HT-29 (cell line): ENCODE data around the gene ROS1. TPM values are rescaled to one million over a fixed set of nuclear protein-coding genes. Genes with fewer than 3 reads are reported as not detected.
A peak's percentile ranks its signal among the peaks of the same experiment; 100 is the strongest.
"Not testable (repeated sequence)": the region's sequence is repeated elsewhere in the genome, so short reads cannot be mapped to it uniquely, and the experiment has no call there.

ENCODE experiments used
- DNase-seq: peaks from one replicate; pipeline ENCODE4 v3.0.0-alpha.2; 2015; ENCODE audit warnings: low spot score
- total RNA-seq: library from RNA; depleted of rRNA; stranded (reverse); fragments of >200 nt; shearing (Covaris generic); gene quantifications from 2 replicates; pipeline ENCODE4 v1.2.3, GENCODE V29; 2014; rRNA removed

Gene ROS1
- not detected in 2 replicates for total RNA-seq

DNA sequence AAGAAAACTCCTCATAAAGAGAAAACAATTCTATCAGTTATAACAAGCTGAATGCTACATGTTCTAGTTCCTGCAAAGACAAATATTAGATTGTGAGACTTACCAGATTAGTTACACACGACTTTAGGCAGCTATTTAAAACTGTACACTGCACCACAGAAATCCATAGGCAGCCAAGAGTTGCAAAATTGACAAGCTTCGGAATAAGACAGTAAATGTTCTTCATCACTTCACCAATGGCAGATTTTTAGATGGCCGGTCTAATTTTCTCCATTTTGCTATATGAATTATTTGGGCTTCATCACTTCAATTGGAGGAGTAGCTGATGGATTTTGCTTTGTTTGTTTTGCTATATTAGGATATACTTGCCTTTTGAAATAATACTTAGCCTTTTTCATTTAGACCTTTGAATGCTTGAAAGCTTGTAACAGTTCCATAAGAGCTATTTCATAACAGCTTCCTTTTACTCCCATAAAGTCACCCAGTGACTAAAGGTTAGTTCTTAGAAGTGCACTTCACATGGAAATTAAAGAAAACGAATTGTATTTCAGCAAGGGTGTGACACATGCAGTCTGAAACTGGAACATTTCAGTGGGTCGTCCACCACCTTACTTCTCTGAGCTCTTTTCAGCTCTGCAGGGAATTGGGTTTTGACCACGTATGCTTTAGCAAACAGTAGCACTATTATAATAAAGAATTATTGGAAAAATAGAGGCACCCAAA, at the start of gene ROS1:
Gene ROS1 (minus strand): TSS at position 512 of the 723 bp plus-strand sequence. CDS start 286 bp downstream, at position 226.
- no peak for DNase-seq

DNA sequence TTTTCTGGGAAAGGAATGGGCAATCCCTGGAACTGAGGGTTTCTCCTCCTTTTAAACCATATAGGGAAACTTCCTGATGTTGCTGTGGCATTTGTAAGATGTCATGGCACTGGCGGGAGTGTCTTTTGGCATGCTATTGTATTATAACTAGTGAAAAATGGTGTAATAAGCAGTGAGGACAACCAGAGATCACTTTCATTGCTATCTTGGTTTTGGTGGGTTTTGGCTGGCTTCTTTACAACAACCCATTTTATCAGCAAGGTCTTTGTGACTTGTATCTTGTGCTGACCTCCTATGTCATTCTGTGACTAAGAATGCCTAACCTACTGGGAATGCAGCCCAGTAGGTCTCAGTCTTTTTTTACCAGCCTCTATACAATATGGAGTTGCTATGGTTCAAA, 47.7 kb upstream of the ROS1 start:
- no peak for DNase-seq

DNA sequence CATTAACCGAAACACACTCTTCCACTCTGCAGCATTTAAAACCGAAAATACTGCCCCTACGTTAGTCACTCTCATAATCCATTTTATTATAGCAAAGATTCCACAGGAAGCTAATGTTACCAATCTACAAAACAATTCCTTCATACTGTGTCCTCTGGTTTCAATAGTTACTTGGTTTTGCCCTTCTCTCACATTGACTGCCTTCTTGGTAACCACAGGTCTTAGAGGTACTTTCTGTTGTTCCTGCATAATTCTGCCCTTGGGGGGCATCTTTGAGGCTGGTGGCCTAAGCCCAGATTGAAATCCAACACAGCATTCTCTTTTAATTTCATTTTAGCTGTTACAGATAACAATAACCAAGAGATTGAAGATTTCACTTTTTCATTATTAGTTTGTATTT, 46.9 kb upstream of the ROS1 start:
- no peak for DNase-seq

GRCh38 chr6:117469791-117470190, 44.0 kb upstream of the ROS1 start:
- DNase-seq: no peak

- DNase-seq: no peak
These were observed 43.6 kb upstream of the ROS1 start for GRCh38 chr6:117469356-117469755.

DNA sequence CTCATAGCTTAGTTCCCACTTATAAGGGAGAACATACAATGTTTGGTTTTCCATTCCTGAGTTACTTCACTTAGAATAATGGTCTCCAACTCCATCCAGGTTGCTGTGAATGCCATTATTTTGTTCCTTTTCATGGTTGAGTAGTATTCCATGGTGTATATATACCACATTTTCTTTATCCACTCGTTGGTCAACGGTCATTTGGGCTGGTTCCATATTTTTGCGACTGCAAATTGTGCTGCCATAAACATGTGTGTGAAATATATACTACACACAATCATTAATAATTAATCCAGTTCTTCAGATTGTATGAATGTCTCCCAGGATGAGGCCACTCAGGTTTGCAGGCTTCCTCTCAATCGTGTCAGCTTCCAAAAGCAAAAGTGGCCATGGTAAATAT, 42.8 kb upstream of the ROS1 start:
- not testable (repeated sequence) for DNase-seq

- no peak for DNase-seq
These were observed 42.1 kb upstream of the ROS1 start for GRCh38 chr6:117467876-117468275.

GRCh38 chr6:117465691-117466090, 39.9 kb upstream of the ROS1 start:
- no peak for DNase-seq

GRCh38 chr6:117464700-117465099, 39.0 kb upstream of the ROS1 start:
- no peak for DNase-seq

DNA sequence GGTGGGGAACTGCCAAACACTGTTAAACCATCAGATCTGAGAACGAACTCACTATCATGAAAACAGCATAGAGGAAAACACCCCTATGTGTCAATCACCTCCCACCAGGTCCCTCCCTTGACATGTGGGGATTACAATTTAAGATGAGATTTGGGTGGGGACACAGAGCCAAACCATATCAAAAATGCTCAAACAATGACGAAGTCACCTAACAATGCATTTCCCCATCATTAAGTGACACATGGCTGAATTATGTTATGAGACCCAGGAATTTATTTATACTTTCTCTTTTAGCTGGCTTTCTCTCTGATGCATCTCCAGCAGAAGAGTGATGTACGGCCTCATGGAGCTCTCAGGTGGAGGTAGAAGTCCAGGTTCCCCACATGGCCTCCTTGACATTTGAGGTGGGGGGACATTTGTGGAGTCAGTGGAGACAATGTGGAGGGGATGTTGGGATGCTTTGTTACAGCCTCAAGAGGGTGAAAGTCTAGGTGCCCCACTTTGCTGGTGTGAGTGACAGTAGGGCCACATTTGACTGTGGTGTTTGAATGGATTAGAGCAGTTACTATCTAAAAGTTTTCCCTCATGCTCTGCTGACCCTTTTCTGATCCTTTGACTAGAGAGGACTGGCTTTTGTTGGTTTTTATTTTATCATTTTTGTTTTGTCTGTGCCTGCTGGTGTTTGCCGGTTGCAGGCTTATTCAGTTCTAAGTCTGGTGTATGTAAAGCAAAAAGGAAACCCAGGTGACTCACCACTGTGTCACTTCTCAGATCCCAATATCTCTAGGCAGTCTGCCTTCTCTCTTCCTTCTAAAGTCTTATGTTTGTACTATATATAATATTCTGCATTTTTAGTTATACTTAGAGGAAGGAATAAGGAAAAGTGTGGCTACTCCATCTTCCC, 38.3 kb upstream of the ROS1 start:
- no peak for DNase-seq

DNA sequence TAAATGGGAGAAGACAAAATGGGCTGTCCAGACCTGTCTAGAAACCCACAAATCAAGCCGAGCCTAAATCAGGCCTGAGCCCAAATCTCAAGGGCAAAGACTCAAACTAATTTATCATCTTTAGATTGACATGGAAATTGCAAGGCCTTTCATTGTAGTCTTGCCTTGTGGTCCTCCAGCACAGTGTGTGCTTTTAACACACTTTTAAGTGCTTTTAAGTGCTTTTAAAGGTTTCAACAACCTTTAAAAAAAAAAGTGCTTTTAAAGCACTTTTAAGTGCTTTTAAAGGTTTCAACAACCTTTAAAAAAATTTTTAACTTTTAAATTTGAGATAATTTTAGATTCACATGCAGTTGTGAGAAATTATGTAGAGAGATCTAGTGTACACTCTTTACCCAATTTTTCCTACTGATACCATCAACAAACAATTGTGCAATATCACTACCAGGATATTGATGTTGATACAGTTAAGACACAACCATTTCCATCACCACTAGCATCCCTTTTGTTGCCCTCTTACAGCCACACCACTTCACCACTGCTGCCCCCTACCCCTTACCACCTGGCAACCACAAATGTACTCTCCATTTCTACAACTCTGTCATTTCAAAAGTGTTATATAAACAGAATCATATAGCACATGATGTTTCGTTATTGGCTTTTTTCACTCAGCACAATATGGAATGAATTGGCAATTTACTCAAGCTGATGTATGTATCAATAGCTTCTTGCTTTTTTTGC, 33.6 kb upstream of the ROS1 start:
- no peak for DNase-seq

DNA sequence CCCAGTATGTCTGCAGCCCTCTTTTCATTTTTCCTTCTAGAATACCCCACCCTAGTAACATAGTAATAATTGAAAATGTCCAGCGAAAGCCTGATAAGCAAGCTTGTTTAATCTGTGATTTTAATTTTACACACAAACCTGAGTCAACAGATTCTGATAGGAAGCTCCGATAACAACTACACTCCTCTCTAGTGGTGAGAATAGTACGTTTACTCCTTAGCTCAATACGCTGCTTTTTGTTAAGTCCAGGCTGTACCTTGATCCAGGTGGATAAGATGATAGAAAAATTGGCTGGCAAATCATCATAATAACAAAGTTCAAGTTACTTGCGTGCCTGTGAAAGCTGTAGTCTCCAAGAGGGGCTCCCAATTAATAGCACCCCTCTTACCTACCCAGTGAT, 31.3 kb upstream of the ROS1 start:
- no peak for DNase-seq

DNA sequence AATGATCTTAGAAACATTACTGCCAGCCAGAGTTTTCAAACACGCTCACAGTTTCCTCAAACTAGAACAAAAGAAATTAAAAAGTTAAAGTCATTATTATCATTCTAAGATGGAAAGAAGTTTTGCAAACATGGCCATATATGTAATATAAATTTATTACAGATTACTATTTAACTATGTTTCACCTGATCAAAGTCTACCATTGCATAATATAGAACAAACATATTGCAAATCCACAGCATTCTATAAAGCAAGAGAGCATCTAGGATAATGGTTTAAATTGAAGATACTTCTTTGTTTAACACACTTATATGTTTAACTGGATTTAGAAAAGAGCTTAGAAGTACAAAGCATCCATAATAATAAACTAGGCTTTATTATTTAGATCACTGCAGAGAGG, 30.5 kb upstream of the ROS1 start:
- DNase-seq: no peak

DNA sequence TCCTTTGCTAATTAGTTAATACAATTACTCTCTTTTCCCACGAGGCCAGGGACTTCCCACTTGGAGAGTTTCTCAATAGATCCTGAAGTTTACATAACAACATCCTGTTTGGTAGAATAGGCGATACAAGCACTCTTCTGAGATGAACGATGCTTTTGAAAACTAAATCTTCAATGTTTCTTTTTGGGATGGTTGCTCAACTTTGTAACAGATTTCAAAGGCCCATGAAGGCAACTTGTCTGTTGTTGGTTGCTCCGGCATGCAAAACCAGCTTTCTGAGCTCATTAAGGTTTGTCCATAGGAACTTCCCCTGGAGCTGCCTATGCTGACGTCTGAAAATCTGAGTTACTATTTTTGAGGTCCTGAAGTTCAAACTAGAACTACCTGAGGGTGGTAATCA, 25.9 kb upstream of the ROS1 start:
- DNase-seq: no peak

DNA sequence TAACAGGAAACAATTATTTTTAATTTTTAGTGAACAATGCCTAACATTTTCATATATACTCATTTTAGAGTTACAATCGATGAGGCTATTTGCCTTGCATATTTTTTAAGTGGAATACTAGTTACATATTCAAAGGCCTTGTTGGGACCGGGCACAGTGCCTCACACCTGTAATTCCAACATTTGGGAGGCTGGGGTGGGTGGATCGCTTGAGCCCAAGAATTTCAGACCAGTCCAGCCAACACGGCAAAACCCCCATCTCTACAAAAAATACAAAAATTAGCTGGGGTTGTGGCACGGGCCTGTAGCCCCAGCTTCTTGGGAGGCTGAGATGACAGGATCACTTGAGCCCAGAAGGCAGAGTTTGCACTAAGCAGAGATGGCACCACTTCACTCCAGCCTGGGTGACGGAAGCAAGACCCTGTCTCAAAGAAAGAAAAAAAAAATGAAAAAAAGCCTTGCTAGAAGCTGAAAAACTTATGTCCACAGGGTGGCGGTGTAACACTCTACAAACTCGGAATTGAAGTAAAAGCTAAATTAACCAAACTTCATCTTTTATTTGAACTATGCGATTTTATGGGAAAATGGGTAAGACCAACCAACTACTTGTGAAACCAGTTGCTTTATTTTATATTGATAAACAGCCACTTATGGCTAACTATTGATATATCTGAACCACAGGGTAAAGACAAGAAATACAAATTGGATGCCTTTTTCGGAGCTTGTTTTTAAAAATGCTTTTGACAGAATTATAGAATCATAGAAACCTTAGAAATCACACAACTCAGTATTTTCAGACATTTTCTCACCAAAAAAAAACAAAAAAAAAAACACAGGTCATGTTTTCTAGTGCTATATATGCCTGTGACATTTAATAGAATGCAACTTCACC, 24.1 kb upstream of the ROS1 start:
- DNase-seq: peak; percentile 59

DNA sequence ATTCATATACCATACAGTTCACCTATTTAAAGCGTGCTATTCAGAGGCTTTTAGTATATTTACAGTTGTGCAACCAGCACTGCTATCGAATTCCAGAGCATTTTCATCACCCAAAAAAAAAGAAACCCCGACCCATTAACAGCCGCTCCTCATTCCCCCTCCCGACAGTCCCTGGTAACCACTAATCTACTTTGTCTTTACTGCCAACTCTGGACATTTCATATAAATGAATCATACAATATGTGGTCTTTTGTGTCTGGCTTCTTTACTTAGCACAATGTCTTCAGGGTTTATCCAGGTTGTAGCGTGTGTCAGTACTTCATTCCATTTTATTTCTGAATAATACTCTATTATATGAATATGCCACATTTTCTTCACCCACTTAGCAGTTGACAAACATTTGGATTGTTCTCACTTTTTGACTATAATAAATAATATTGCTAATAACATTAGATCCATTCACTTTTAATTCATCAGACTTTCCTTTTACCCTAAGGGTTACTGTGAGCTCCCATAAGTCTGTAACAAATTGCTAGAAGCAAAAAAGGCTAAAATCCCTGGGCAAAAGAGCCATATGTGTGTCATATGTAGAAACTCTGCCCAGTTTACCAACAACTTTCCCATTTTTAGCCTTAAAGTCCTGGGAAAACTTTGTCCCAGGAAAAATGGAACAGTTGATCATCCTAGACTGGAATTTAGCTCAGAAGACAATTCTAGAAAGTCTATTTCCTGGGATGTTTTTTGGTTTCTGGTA, 23.2 kb upstream of the ROS1 start:
- DNase-seq: no peak

DNA sequence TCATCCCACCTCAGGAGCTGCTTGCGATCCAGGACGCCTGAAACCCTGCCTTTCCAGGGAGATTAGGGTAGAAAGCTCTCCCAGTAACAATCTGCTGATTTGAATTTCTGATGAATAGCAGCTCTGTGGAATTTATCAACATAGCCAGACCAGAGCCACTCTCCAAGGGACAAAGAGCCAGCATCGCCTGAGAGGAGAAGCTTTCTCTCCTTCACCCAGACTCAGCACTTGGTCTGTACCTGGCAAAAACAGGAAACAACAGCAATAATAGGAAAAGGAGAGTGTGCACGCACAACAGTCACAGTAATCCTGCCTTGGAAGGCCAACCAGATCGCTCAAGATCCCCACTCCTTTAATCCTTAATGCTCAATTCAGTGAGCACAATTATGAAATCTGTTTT, 22.3 kb upstream of the ROS1 start:
- no peak for DNase-seq

GRCh38 chr6:117446861-117447260, 21.1 kb upstream of the ROS1 start:
- no peak for DNase-seq

DNA sequence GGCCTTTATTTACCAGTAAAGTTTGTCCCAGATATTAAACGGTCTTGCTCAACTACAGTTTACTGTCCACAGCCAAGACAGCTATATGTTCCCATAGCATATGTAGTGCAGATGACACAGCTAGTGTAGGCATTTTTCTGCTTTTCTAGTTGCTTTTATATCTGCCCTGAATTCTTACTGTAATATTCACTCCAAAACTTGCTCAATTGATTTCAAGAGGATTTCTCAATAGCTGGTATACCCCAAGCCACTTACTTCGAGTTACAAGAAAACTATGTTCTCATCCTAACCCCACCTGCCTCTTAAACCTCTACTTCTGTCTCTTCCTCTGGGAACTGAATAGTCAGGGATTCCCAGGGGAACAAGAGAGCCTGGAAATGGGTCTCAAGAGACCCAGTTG, 18.9 kb upstream of the ROS1 start:
- DNase-seq: no peak

GRCh38 chr6:117442313-117442712, 16.6 kb upstream of the ROS1 start:
- DNase-seq: not testable (repeated sequence)
